Gastroesophageal sphincter (tissue), 4 donors: ENCODE measurements around the gene GPR171. TPM values are rescaled to one million over a fixed set of nuclear protein-coding genes. Genes with fewer than 3 reads are reported as not detected.
"Not testable (repeated sequence)": the region's sequence is repeated elsewhere in the genome, so short reads cannot be mapped to it uniquely, and the experiment has no call there.

Experiments used
- ATAC-seq: fragments of 150-250 bp; one replicate; pipeline ENCODE4 v1.9.1; 2016; ENCODE audit warnings: mild to moderate bottlenecking, moderate library complexity
- H3K27ac ChIP-seq, 4 donors: fragments of 200-600 bp; sonication (generic) in 3 of 4; 1 replicate in 3 of 4; 2 replicates in 1 of 4; pipeline ENCODE4 v1.5.1; 2016 to 2019
- H3K27me3 ChIP-seq: fragments of 200-600 bp; sonication (generic); one replicate; pipeline ENCODE4 v1.5.1; 2019
- H3K36me3 ChIP-seq, 2 donors: fragments of 200-600 bp; sonication (generic); one replicate each; pipeline ENCODE4 v1.5.1; 2019; ENCODE audit warnings: control low read depth in 1 of 2
- H3K4me1 ChIP-seq, 3 donors: fragments of 200-600 bp; sonication (generic); 1 replicate in 2 of 3; 2 replicates in 1 of 3; pipeline ENCODE4 v1.5.1; 2016 to 2019; ENCODE audit warnings: control low read depth in 2 of 3
- H3K4me3 ChIP-seq, 2 donors: fragments of 200-600 bp; sonication (generic); one replicate each; pipeline ENCODE4 v1.5.1; 2019; ENCODE audit warnings: mild to moderate bottlenecking in 1 of 2, moderate library complexity in 1 of 2
- H3K9me3 ChIP-seq, 3 donors: fragments of 200-600 bp; sonication (generic); one replicate each; pipeline ENCODE4 v1.5.1; 2017 to 2019; ENCODE audit warnings: control low read depth in 2 of 3
- EP300 ChIP-seq: sonication (generic); formaldehyde crosslinking; IDR thresholded peaks from one replicate; pipeline ENCODE4 v1.6.1; 2017; ENCODE audit warnings: antibody characterized with exemption, mild to moderate bottlenecking
- POLR2A ChIP-seq, 2 donors: fragments of 450-650 bp; IDR thresholded peaks; one replicate each; pipeline ENCODE4 v1.6.1; 2017; ENCODE audit warnings: antibody characterized with exemption in 2 of 2, mild to moderate bottlenecking in 2 of 2, moderate library complexity in 1 of 2
- POLR2AphosphoS5 ChIP-seq: sonication (generic); formaldehyde crosslinking; IDR thresholded peaks from one replicate; pipeline ENCODE4 v1.6.1; 2017; ENCODE audit warnings: antibody characterized with exemption
- WGBS, 2 donors: methylation state at CpG; one replicate each; pipeline ENCODE4 v1.1.5; 2018; ENCODE audit warnings: low coverage in 1 of 2; 5-methylcytosine and 5-hydroxymethylcytosine counted together
- total RNA-seq, 4 donors: library from RNA; depleted of rRNA; stranded (reverse); fragments of >200 nt; gene quantifications; one replicate each; pipeline ENCODE4 v1.1.0, GENCODE V29; 2016
- TF ChIP-seq, protein P1 (sequence below), 4 experiments: fragments of 200-600 bp in 2 of 4; fragments of 450-650 bp in 2 of 4; sonication (generic) in 1 of 4; IDR thresholded peaks; one replicate each; pipeline ENCODE4 v1.5.1; 2017 to 2019; ENCODE audit warnings: antibody characterized with exemption in 4 of 4, mild to moderate bottlenecking in 2 of 4, moderate library complexity in 2 of 4

Gene GPR171, protein sequence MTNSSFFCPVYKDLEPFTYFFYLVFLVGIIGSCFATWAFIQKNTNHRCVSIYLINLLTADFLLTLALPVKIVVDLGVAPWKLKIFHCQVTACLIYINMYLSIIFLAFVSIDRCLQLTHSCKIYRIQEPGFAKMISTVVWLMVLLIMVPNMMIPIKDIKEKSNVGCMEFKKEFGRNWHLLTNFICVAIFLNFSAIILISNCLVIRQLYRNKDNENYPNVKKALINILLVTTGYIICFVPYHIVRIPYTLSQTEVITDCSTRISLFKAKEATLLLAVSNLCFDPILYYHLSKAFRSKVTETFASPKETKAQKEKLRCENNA
- 1 to 10 TPM in 2 of 4 donors, under 1 TPM in 2; 0.31 to 4.3 (median 1.2) TPM for total RNA-seq

DNA sequence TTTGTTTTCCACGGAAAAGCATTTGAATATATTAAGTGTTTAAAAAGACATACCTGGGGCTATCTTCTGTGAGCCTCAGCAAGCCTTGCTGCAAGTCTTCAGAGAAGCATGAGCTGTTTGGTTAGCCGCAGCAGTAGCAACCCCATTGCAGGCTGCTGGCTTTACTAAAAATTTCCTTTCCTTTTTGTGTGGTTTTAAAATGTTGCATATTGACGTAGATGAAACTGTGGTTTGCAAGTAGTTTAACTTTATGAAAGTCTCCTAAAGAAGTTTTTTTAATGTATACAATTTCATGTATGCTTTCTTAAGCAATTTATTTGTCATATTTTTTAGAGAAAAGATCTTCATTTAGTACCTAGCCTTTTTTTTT, at the start of gene GPR171:
GPR171 (minus strand) TSS at position 166 of the 370 bp plus-strand sequence. CDS start 3,830 bp downstream, outside the sequence.
- Histone ChIP-seq H3K4me3 (no peak within 1 kb of the TSS), H3K36me3 (no peaks in the 10 kb centered on the region), H3K9me3 (no peaks in the 10 kb centered on the region), H3K4me1 (no peaks in the 10 kb centered on the region), H3K27me3 (no peaks in the 10 kb centered on the region), H3K27ac (no peak within 1 kb of the TSS)
- WGBS, 2 donors = 88 to 99% methylated on average over 3 of the region's 3 CpGs
- TF ChIP-seq POLR2A (IDR thresholded peaks at IDR 0.05) (no peak), POLR2AphosphoS5 (no peak), EP300 (no peak)
- ATAC-seq = no peak

DNA sequence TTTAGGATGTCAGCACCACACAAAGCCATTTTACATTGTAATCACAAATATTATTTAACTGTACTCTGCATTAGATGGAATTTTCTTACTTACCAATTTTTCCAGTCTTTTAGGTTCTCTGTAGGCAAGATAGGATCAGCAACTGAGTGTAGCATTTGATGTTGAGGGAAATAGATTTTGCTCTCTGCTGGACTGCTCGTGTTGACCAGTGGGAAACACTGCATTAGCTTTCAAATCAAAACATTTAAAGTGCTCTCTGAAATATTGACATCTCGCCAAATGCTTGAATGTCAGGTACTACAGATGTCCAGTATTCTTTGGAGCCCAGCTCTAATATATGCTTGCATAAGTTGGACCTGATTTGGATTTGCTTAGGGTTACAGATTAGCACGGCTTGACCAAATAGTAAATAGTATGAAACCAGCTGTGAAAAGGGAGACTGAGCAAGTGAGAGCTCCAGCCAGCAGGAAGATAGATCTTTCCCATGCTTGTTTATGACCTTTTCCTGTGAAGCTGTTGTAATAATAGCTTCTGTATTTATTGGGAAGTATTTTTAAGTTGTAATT, 45.8 kb upstream of the GPR171 start:
- 29 to 54% methylated on average over 3 of the region's 3 CpGs for WGBS, 2 donors
- Histone ChIP-seq H3K4me3 (peak overlapping the region in 1 of 2 donors; percentile 14), H3K27me3 (no peaks in the 10 kb centered on the region), H3K4me1 (peaks cover 0 to 46% (median 0%) of the 10 kb centered on the region in 3 donors), H3K36me3 (no peaks in the 10 kb centered on the region), H3K27ac (peak overlapping the region; percentile 22 to 51 (median 39)), H3K9me3 (peaks cover 0 to 6% (median 0%) of the 10 kb centered on the region in 3 donors)
- peak; percentile 15 for TF ChIP-seq POLR2AphosphoS5
- no peak for TF ChIP-seq POLR2A (IDR thresholded peaks at IDR 0.05)
- no peak for ATAC-seq

DNA sequence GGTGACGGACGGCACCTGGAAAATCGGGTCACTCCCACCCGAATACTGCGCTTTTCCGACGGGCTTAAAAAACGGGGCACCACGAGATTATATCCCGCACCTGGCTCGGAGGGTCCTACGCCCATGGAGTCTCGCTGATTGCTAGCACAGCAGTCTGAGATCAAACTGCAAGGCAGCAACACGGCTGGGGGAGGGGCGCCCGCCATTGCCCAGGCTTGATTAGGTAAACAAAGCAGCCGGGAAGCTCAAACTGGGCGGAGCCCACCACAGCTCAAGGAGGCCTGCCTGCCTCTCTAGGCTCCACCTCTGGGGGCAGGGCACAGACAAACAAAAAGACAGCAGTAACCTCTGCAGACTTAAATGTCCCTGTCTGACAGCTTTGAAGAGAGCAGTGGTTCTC, 39.0 kb upstream of the GPR171 start:
- not testable (repeated sequence) for H3K4me3 ChIP-seq
- 60% methylated on average over 1 of the region's 18 CpGs; no CpG with 5 or more reads in 1 of the 2 donors for WGBS, 2 donors

DNA sequence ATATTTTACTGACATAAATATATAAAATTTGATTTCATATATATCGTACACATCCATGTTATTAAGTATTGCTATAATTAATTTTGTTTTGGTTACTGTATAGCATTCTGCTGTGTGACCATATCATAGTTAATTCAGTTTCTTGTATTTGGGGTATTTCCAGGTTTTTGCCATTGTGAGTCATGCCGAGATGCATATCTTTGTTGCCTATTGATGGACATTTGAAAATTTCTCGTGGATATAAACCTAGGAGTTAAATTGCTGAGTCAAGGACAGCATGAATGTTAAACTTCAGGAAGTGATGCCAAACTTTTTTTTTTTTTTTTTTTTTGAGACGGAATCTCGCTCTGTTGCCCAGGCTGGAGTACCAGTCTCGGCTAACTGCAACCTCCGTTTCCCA, 33.7 kb upstream of the GPR171 start:
- H3K4me3 ChIP-seq = no peak overlapping the region
- no peaks in the 10 kb centered on the region for H3K36me3 ChIP-seq
- peaks cover 0 to 37% (median 7%) of the 10 kb centered on the region in 3 donors for H3K4me1 ChIP-seq
- H3K27ac ChIP-seq = no peak overlapping the region
- H3K9me3 ChIP-seq = no peaks in the 10 kb centered on the region
- 45 to 87% methylated on average over 2 to 7 of the region's 7 CpGs for WGBS, 2 donors
- H3K27me3 ChIP-seq = no peaks in the 10 kb centered on the region
- no peak for ATAC-seq
- TF ChIP-seq POLR2AphosphoS5 = no peak

More for the DNA sequence above, 39.0 kb upstream of the GPR171 start:
- H3K27me3 ChIP-seq, H3K9me3 ChIP-seq, H3K27ac ChIP-seq, ATAC-seq, H3K36me3 ChIP-seq, H3K4me1 ChIP-seq: not testable (repeated sequence)

DNA sequence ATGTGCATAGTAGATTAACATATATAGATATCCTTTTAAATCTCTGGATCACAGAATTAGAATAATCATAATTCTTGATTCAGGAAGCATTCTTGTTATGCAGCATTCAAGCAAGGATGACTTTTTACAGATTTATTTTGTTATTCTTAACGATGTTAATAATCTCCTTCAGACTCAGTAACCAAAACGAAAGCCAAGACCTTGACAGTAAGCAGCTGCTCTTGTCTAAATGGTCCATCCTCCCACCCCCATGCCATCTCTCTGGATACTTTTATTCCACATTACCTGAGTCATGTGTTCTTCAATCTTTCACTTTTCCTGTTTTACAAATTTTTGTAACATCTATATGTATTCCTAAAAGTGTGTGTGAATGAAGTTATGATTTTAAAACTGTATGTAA, 33.3 kb upstream of the GPR171 start:
- peaks cover 0 to 40% (median 7%) of the 10 kb centered on the region in 3 donors for H3K4me1 ChIP-seq
- peak; percentile 23 for TF ChIP-seq POLR2AphosphoS5
- no peak for TF ChIP-seq POLR2A (IDR thresholded peaks at IDR 0.05)
- H3K9me3 ChIP-seq = no peaks in the 10 kb centered on the region
- H3K36me3 ChIP-seq = no peaks in the 10 kb centered on the region
- H3K27ac ChIP-seq = no peak overlapping the region
- no peak for ATAC-seq
- 5 to 24% methylated on average over 2 of the region's 2 CpGs for WGBS, 2 donors
- H3K4me3 ChIP-seq = no peak overlapping the region
- no peaks in the 10 kb centered on the region for H3K27me3 ChIP-seq

DNA sequence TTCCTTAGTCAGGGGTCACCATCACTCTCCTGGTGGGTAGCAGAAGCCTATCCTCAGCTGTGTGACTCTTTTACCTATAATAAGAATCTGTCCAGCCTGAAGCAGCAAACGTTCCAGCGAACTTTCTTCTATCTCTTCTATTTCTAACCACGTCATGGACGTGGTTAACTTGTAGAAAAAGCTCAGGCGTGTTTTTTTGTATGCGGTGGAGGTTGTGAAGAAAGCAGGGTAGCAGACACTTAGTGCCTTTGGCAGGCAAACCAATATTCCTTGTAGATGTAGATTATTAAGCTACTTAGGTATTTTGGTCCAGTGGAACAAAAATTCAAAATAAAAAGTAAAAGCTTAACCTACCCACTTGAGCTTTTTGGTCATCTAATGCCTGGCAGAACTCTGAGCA, 31.8 kb upstream of the GPR171 start:
- WGBS, 2 donors = 79 to 86% methylated on average over 3 to 4 of the region's 6 CpGs
- H3K4me1 ChIP-seq = peaks cover 0 to 55% (median 7%) of the 10 kb centered on the region in 3 donors
- ATAC-seq = no peak
- no peak overlapping the region for H3K4me3 ChIP-seq
- H3K27ac ChIP-seq = peak overlapping the region in 1 of 4 donors; percentile 4
- H3K27me3 ChIP-seq = no peaks in the 10 kb centered on the region
- H3K9me3 ChIP-seq = no peaks in the 10 kb centered on the region
- TF ChIP-seq POLR2AphosphoS5 (no peak), EP300 (no peak), POLR2A (IDR thresholded peaks at IDR 0.05) (no peak)
- TF ChIP-seq, protein P1, sequence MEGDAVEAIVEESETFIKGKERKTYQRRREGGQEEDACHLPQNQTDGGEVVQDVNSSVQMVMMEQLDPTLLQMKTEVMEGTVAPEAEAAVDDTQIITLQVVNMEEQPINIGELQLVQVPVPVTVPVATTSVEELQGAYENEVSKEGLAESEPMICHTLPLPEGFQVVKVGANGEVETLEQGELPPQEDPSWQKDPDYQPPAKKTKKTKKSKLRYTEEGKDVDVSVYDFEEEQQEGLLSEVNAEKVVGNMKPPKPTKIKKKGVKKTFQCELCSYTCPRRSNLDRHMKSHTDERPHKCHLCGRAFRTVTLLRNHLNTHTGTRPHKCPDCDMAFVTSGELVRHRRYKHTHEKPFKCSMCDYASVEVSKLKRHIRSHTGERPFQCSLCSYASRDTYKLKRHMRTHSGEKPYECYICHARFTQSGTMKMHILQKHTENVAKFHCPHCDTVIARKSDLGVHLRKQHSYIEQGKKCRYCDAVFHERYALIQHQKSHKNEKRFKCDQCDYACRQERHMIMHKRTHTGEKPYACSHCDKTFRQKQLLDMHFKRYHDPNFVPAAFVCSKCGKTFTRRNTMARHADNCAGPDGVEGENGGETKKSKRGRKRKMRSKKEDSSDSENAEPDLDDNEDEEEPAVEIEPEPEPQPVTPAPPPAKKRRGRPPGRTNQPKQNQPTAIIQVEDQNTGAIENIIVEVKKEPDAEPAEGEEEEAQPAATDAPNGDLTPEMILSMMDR (IDR thresholded peaks at IDR 0.05) = no peak
- no peaks in the 10 kb centered on the region for H3K36me3 ChIP-seq

DNA sequence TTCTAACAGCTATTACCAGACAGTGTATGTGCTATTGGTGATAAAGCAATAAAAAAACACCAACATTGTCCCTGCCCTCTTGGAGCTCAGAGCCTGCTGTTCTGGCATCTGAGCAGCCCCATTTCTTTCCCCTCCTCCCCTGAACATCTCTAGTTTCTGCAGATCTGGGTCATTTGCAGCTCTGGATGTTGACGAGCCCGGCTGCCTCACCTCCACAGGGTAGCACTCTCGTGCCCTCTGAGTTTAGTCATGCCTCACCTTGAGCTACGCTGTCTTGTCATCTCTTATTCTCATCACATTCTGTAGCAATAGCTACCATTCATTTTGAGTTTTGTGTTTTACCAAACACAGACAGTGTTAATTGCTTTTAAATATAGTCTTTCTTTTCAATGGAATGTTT, 30.0 kb upstream of the GPR171 start:
- Histone ChIP-seq H3K4me1 (peaks cover 6 to 73% (median 14%) of the 10 kb centered on the region in 3 donors), H3K9me3 (no peaks in the 10 kb centered on the region), H3K27ac (no peak overlapping the region), H3K36me3 (no peaks in the 10 kb centered on the region), H3K27me3 (no peaks in the 10 kb centered on the region), H3K4me3 (no peak overlapping the region)
- TF ChIP-seq, protein P1 (IDR thresholded peaks at IDR 0.05) = no peak
- TF ChIP-seq EP300 (no peak), POLR2A (IDR thresholded peaks at IDR 0.05) (no peak), POLR2AphosphoS5 (no peak)
- 78 to 96% methylated on average over 3 to 4 of the region's 4 CpGs for WGBS, 2 donors
- ATAC-seq = no peak

DNA sequence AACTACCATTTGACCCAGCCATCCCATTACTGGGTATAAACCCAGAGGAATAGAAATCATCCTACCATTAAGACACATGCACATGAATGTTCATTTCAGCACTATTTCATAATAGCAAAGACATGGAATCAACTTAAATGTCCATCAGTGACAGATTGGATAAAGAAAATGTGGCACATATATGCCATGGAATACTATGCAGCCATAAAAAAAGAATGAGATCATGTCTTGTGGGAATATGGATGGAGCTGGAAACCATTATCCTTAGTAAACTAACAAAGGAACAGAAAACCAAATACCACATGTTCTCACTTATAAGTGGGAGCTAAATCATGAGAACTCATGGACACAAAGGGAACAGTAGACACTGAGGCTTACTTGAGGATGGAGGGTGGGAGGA, 29.4 kb upstream of the GPR171 start:
- H3K9me3 ChIP-seq, H3K36me3 ChIP-seq, H3K4me3 ChIP-seq, ATAC-seq, H3K27me3 ChIP-seq, H3K27ac ChIP-seq: not testable (repeated sequence)
- H3K4me1 ChIP-seq = peaks cover 8 to 79% (median 20%) of the 10 kb centered on the region in 3 donors
